Measurements from ENCODE around the gene EP400. TPM values are rescaled to one million over a fixed set of nuclear protein-coding genes. Genes with fewer than 3 reads are reported as not detected.
"Not testable (repeated sequence)": the region's sequence is repeated elsewhere in the genome, so short reads cannot be mapped to it uniquely, and the experiment has no call there.

The EP400 gene
- polyA plus RNA-seq, 3 donors, result 39.4 to 46.1 (median 41.1) TPM

DNA sequence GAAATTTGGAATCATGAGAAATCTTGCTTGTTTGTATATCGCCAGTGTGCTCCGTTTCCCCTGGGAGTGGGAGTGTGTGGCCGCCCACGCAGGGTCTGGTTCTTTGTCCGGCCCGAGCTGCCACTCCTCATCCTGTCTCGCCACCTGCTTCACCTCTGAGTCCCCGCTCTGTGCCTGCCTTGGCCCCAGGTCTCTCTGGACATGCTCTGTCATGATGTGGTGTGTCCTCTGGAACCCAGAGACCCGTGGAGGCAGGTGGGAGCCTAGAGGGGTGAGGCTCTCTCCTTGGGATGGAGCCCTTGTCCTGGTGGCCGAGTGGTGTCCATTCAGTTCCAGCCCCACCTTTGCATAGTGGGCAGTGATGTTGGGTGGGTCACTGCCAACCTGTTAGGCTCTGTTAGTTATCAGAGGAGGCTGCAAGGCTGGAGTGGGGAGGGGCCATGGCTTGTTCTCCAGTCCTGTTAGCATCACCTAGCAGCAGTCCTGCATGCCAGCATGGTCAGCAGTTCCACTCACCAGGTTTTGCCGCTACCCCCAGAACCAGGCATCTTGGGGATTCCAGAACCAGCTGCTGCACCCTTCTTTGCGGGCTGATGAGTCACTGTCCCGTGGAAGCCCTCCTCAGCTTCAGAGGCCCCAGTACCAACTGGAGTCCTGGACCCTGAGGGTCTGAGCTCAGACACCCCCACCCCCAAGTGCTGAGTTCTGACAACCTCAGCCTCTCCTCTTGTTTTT lies 76.5 kb downstream of the EP400 start:
- DNase-seq (ENCODE audit: extremely low read depth in 1 of 11, low read depth in 9 of 11, low spot score in 4 of 11), result no peak

DNA sequence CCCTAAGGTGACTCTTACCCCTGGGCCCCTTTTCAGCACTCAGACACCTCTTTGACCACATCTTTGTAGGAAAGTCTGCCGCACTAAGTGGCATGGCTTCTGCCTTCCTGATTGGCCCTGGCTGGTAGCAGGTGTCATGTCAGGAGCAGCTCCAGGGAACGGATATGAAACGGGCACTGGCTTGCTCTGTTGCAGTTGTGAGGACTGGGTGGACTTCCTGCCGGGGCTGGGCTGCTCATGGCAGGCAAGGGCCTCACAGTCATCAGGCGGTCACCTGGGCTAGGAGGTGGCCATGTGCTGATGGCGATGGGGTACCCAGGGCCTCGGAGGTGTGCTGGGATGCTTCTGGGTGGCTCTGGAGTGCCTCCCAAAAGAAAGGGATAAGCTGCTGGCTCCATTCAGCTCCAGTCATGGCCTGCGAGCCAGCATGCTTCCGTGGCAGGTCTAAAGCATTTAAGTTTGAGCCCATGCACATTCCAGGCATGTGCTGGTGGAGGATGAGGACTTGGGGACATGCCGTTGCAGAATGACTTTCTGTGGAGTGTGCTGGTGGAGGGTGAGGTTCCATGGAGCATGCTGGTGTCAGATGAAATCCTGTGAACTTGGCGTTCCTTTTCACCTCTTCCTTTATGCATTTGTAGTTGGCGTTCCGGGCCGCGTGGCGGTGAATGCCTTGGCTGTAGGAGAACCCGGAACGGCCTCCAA lies 77.2 kb downstream of the EP400 start:
- DNase-seq (ENCODE audit: extremely low read depth in 1 of 11, low read depth in 9 of 11, low spot score in 4 of 11), result no peak

- no peak for DNase-seq (ENCODE audit: extremely low read depth in 1 of 11, low read depth in 9 of 11, low spot score in 4 of 11)
Observed at GRCh38 chr12:132027636-132028035, 77.9 kb downstream of the EP400 start.

- DNase-seq (ENCODE audit: extremely low read depth in 1 of 11, low read depth in 9 of 11, low spot score in 4 of 11), result no peak
Observed at GRCh38 chr12:132028111-132028510, 78.4 kb downstream of the EP400 start.

DNA sequence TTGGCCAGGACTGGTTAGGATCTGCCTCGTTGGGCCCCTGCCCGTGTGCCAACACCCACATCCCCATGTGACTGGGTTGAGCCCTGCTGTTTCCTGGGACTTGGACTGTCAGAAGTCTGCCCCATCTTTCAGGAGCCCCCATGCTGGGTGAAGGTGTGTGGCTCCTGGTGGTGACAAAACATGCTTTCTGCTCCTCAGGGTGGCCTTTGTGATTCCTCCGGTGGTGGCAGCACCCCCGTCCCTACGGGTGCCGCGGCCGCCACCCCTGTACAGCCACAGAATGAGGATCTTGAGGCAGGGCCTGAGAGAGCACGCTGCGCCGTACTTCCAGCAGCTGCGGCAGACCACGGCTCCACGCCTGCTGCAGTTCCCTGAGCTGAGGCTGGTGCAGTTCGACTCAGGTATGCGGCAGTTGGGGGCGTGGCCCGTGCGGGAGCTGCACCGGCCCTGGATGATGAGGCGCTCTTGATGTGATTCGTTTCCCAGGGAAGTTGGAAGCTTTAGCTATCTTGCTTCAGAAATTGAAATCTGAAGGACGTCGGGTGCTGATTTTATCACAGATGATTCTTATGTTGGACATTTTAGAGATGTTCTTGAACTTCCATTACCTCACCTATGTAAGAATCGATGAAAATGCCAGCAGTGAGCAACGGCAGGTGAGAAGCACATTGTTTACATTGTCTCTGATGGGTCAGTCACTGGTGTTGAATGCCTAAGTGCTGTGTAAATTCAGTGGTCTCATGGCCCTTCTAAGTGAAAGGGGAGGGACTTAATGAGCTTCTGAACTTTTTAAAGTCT lies 80.0 kb downstream of the EP400 start:
- DNase-seq (ENCODE audit: extremely low read depth in 1 of 11, low read depth in 9 of 11, low spot score in 4 of 11), result no peak

- DNase-seq (ENCODE audit: extremely low read depth in 1 of 11, low read depth in 9 of 11, low spot score in 4 of 11), result no peak
Observed at GRCh38 chr12:132030367-132031038, 80.8 kb downstream of the EP400 start.

GRCh38 chr12:132033627-132034026 lies 83.9 kb downstream of the EP400 start:
- DNase-seq (ENCODE audit: extremely low read depth in 1 of 11, low read depth in 9 of 11, low spot score in 4 of 11), result no peak

DNA sequence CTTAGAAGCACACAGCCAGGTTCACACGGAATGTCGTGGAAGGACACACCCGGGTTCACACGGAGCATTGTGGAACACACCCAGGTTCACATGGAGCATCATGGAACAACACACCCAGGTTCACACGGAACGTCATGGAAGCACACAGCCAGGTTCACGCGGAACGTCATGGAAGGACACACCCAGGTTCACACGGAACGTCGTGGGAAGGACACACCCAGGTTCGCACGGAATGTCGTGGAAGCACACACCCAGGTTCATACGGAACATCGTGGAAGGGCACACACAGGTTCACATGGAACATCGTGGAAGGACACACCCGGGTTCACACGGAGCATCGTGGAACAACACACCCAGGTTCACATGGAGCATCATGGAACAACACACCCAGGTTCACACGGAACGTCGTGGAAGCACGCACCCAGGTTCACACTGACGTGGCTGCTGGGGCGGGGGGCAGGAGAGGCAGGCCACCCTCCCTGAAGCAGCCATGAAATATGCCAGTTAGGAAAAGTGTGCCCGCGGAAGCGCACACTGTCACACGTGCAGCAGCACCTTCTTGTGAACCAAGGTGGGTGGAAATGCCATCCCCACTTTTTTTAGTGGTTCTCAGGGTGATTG lies 86.4 kb downstream of the EP400 start:
- DNase-seq (ENCODE audit: extremely low read depth in 1 of 11, low read depth in 9 of 11, low spot score in 4 of 11), result no peak

GRCh38 chr12:132040906-132041606 lies 91.3 kb downstream of the EP400 start:
- DNase-seq (ENCODE audit: extremely low read depth in 1 of 11, low read depth in 9 of 11, low spot score in 4 of 11), result no peak

- no peak for DNase-seq (ENCODE audit: extremely low read depth in 1 of 11, low read depth in 9 of 11, low spot score in 4 of 11)
Observed at GRCh38 chr12:132043216-132043615, 93.5 kb downstream of the EP400 start.

DNA sequence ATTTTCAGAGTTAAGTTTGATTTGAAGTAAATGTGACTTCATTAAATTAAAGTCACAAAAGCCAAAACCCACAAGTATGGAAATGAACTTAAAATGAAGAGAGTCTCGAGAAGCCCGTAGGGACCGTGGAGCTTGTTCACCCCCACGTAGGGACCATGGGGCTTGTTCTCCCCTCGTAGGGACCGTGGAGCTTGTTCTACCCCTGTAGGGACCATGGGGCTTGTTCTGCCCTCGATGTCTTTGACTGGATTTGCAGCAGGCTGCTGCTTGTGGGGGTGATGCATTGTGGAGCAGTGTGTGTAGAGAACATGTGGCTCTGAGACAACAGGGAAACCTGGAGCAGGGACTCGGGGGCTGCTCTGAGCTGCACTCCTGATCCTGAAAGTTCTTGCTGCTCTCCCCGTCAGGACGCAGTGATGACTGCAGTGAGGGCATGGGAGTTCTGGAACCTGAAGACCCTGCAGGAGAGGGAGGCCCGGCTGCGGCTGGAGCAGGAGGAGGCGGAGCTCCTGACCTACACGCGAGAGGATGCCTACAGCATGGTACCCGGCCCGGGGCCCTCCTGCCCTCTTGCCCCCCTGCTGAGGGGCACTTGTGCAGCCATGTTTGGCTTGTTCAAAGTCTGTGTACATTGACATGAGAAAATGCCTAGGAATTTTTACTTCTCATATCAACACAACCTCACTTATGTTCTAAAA lies 94.2 kb downstream of the EP400 start:
- no peak for DNase-seq (ENCODE audit: extremely low read depth in 1 of 11, low read depth in 9 of 11, low spot score in 4 of 11)

- no peak for DNase-seq (ENCODE audit: extremely low read depth in 1 of 11, low read depth in 9 of 11, low spot score in 4 of 11)
Observed at GRCh38 chr12:132044661-132045412, 95.1 kb downstream of the EP400 start.

GRCh38 chr12:132045751-132046150 lies 96.0 kb downstream of the EP400 start:
- DNase-seq (ENCODE audit: extremely low read depth in 1 of 11, low read depth in 9 of 11, low spot score in 4 of 11), result no peak

GRCh38 chr12:132046561-132046960 lies 96.8 kb downstream of the EP400 start:
- DNase-seq (ENCODE audit: extremely low read depth in 1 of 11, low read depth in 9 of 11, low spot score in 4 of 11), result no peak

DNA sequence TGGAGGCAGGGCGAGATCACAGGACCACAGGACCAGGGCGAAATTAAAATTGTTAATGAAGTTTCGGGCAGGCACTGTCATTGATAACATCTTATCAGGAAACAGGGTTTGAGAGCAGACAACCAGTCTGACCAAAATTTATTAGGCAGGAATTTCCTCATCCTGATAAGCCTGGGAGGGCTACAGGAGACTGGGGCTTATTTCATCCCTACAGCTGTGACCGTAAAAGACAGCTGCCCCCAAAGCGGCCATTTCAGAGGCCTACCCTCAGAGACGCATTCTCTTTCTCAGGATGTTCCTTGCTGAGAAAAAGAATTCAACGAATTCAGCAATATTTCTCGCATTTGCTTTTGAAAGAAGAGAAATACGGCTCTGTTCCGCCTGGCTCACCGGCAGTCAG lies 97.9 kb downstream of the EP400 start:
- DNase-seq (ENCODE audit: extremely low read depth in 1 of 11, low read depth in 9 of 11, low spot score in 4 of 11), result not testable (repeated sequence)

GRCh38 chr12:132049442-132049841 lies 99.7 kb downstream of the EP400 start:
- DNase-seq (ENCODE audit: extremely low read depth in 1 of 11, low read depth in 9 of 11, low spot score in 4 of 11), result no peak

GRCh38 chr12:132049876-132050275 lies 100.1 kb downstream of the EP400 start:
- DNase-seq (ENCODE audit: extremely low read depth in 1 of 11, low read depth in 9 of 11, low spot score in 4 of 11), result no peak

Data from renal cortex interstitium (tissue), 11 donors.